22Rv1 (cell line): Measurements from ENCODE around the gene NOXA1.

Experiments
- ZFX ChIP-seq: fragments of 450-650 bp; IDR thresholded peaks from 2 replicates; pipeline ENCODE4 v1.6.1; 2017; ENCODE audit warnings: antibody characterized with exemption, borderline replicate concordance
- TF ChIP-seq, protein P1 (sequence below): fragments of 450-650 bp; IDR thresholded peaks from 2 replicates; pipeline ENCODE4 v1.5.1; 2017; ENCODE audit warnings: mild to moderate bottlenecking

DNA sequence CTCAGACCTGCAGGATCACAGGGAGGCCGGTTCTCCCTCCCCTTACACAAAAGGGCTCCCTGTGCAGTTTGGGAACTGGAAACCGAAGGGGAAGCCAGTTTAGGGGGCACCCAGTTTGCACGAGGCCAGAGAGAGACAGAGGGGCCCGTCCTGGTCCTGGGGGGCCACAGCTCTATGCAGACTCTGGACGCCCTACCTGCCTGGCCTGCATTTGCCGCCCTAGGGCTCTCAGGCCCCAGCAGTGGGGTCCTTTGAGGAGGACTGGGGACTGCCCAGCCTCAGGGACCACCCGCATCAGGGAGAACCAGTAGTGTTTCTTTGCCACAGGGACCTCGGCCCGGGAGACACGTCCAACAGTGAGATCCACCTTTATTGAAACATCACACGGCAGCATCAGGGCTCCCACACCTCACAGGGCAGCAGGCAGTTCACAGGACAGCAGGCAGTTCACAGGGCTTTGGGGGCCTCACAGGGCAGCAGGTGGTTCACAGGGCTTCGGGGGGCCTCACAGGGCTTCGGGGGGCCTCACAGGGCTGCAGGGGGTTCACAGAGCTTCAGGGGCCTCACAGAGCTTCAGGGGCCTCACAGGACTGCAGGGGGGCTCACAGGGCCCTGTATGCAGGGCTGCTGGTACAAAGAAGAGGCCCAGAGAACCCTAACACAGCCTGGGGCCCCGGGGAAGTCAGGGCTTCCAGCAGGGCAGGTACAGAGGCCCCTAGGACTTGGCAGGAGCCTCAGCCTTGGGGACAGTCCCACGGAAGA lies 36.6 kb downstream of the NOXA1 start:
- TF ChIP-seq, protein P1, sequence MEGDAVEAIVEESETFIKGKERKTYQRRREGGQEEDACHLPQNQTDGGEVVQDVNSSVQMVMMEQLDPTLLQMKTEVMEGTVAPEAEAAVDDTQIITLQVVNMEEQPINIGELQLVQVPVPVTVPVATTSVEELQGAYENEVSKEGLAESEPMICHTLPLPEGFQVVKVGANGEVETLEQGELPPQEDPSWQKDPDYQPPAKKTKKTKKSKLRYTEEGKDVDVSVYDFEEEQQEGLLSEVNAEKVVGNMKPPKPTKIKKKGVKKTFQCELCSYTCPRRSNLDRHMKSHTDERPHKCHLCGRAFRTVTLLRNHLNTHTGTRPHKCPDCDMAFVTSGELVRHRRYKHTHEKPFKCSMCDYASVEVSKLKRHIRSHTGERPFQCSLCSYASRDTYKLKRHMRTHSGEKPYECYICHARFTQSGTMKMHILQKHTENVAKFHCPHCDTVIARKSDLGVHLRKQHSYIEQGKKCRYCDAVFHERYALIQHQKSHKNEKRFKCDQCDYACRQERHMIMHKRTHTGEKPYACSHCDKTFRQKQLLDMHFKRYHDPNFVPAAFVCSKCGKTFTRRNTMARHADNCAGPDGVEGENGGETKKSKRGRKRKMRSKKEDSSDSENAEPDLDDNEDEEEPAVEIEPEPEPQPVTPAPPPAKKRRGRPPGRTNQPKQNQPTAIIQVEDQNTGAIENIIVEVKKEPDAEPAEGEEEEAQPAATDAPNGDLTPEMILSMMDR: no peak
- TF ChIP-seq ZFX: no peak
